ENCODE data around the gene HHAT. TPM values are rescaled to one million over a fixed set of nuclear protein-coding genes. Genes with fewer than 3 reads are reported as not detected.

HHAT gene
- total and polyA plus RNA-seq, 2 of the 13 experiments (the other 11 are each of a cell fraction or from before 2014, with no cell fraction given) = 2.6 to 4.9 TPM

DNA sequence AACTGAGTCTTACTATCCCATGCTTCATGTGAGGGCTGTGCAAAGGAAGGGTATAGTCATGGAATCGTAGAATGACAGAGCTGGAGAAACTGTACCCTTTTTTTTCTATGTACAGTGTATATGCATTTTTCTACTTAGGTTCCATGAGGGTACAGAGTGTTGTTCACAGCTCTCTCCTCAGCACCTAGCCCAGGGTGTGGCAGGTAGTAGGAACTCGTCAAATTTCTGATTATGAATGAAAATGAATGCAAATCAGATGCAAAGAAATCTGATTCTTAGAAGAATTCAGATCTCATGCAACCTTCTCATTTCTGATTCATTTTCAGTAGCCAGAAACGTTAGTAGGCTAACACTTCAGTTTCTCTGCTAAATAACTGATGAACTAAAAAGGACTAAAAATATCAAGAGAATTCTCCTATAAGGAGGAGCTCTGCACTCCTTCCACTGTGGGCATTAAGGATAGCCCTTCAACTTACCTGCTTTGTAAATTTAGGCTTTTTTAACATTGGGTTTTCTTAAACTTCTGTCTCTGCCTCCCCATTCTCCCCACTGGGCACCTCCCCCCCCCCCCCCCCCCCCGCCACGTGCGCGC is 18.0 kb upstream of the HHAT start:
- ATAC-seq (no peak), DNase-seq (ENCODE audit: low spot score) (no peak), FAIRE-seq (no peak)
- intact Hi-C loops (cut with micrococcal nuclease; ENCODE audit: unreplicated experiment) (loop anchor here (1.0 to 10.0 kb wide), 4 partner anchors 76 to 450 kb away; partner anchors contain the start of gene SERTAD4), in situ Hi-C loops (cut with HindIII; ENCODE audit: extremely low pct_ligation_motif_present, low pct_unique_long_range_greater_than_20kb) (loop anchor here (5.0 to 25.0 kb wide), 2 partner anchors 168 to 448 kb away; no protein-coding TSS in a partner anchor)
- H2AFZ ChIP-seq (ENCODE audit: low read length) = no peak overlapping the region
- 0 out of 2 replicates have a peak, but pooled peaks cover 5% of the 10 kb centered on the region for H3K4me1 ChIP-seq (ENCODE audit: insufficient read depth, low read length)
- peaks cover 0 to 17% of the 10 kb centered on the region in 2 experiments; a peak in 1 of 5 replicates for H3K27me3 ChIP-seq (ENCODE audit: control insufficient read depth in 1 of 2, insufficient read depth in 2 of 2, low read length in 2 of 2)
- H4K20me1 ChIP-seq (ENCODE audit: insufficient read depth, low read length) = no peaks in the 10 kb centered on the region
- POLR2A ChIA-PET = no interaction called here
- no peak overlapping the region for H3K9ac ChIP-seq (ENCODE audit: insufficient read depth, low read depth, low read length)
- no peak overlapping the region; the same call in 1 of the 2 replicates for H3K4me2 ChIP-seq (ENCODE audit: low read depth, low read length)
- H3K4me3 ChIP-seq (replicated peaks in 1 of 3; ENCODE audit: insufficient read depth in 1 of 3, low read depth in 2 of 3, low read length in 3 of 3) = no peak overlapping the region
- no peaks in the 10 kb centered on the region for H3K79me2 ChIP-seq (ENCODE audit: insufficient read depth, low read length)
- 1% methylated on average over 6 of the region's 7 CpGs for WGBS (ENCODE audit: low lambda C conversion rate)
- no peaks in the 10 kb centered on the region for H3K9me3 ChIP-seq (ENCODE audit: low read length)
- no TSS peak for BruUV-seq (replicated peaks)
- H3K36me3 ChIP-seq (replicated peaks in 1 of 2; ENCODE audit: control insufficient read depth in 1 of 2, insufficient read depth in 2 of 2, low read length in 2 of 2) = no peaks in the 10 kb centered on the region
- TF ChIP-seq, protein P1, sequence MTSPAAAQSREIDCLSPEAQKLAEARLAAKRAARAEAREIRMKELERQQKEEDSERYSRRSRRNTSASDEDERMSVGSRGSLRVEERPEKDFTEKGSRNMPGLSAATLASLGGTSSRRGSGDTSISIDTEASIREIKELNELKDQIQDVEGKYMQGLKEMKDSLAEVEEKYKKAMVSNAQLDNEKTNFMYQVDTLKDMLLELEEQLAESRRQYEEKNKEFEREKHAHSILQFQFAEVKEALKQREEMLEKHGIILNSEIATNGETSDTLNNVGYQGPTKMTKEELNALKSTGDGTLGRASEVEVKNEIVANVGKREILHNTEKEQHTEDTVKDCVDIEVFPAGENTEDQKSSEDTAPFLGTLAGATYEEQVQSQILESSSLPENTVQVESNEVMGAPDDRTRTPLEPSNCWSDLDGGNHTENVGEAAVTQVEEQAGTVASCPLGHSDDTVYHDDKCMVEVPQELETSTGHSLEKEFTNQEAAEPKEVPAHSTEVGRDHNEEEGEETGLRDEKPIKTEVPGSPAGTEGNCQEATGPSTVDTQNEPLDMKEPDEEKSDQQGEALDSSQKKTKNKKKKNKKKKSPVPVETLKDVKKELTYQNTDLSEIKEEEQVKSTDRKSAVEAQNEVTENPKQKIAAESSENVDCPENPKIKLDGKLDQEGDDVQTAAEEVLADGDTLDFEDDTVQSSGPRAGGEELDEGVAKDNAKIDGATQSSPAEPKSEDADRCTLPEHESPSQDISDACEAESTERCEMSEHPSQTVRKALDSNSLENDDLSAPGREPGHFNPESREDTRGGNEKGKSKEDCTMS (CRISPR knock-in tag; conservative IDR thresholded peaks at IDR 0.05) = no peak
- TF ChIP-seq ISX (CRISPR knock-in tag; conservative IDR thresholded peaks at IDR 0.05) (no peak), ZNF766 (CRISPR knock-in tag; IDR thresholded peaks at IDR 0.05; ENCODE audit: borderline replicate concordance) (no peak)
- TF ChIP-seq, protein P2, sequence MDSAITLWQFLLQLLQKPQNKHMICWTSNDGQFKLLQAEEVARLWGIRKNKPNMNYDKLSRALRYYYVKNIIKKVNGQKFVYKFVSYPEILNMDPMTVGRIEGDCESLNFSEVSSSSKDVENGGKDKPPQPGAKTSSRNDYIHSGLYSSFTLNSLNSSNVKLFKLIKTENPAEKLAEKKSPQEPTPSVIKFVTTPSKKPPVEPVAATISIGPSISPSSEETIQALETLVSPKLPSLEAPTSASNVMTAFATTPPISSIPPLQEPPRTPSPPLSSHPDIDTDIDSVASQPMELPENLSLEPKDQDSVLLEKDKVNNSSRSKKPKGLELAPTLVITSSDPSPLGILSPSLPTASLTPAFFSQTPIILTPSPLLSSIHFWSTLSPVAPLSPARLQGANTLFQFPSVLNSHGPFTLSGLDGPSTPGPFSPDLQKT (CRISPR knock-in tag; IDR thresholded peaks at IDR 0.05; ENCODE audit: borderline replicate concordance) = no peak
- H3K27ac ChIP-seq (ENCODE audit: extremely low read length, insufficient read depth, low read length) = no peak overlapping the region
- CTCF ChIA-PET (ENCODE audit: low intra/inter-chr PET ratio, low total read pairs) = interaction anchor here (2.1 kb wide), 1 partner anchor 167 kb away, joined by 22 read pairs; no protein-coding TSS in a partner anchor
